ENCODE data around the gene ATRNL1. TPM values are rescaled to one million over a fixed set of nuclear protein-coding genes. Genes with fewer than 3 reads are reported as not detected.

Gene ATRNL1
- total RNA-seq, 1 donor from 2014 or later, result 16.4 TPM

DNA sequence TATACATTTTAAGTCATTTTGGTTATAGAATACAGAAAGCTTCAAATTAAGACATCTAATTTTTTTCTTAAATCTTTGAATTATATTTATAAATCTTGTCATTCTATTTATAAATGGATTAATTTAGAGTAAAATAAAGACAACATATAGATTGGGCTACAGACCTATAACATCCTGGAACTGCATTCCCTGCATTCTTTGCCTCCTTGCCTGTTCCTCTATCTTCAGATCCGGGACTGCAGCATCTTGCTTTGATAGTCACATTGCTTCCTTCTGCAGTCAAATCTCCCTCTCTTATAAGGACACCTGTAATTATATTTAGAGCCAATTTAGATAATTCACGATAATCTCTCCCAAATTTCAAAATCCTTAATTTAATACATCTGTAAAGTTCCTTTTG, 64.2 kb downstream of the ATRNL1 start:
- no peaks in the 10 kb centered on the region for H3K9me3 Mint-ChIP-seq
- no peaks in the 10 kb centered on the region for H3K9me3 ChIP-seq (ENCODE audit: low read depth)
- no peaks in the 10 kb centered on the region for H4K20me1 ChIP-seq (ENCODE audit: low read depth)
- no peak overlapping the region for H3K4me2 ChIP-seq
- H3K79me2 ChIP-seq (ENCODE audit: low read depth), result no peaks in the 10 kb centered on the region
- no peak overlapping the region for H3K27ac ChIP-seq
- no peak overlapping the region for H2AFZ ChIP-seq (replicated peaks)
- H3K36me3 Mint-ChIP-seq, result peaks cover 5% of the 10 kb centered on the region
- H3K27me3 Mint-ChIP-seq (ENCODE audit: insufficient read depth, low read depth), result no peaks in the 10 kb centered on the region
- no peak overlapping the region for H3K9ac ChIP-seq
- no peaks in the 10 kb centered on the region for H3K27me3 ChIP-seq
- TF ChIP-seq EZH2phosphoT487 (IDR thresholded peaks at IDR 0.05) (no peak), EZH2 (IDR thresholded peaks at IDR 0.05) (no peak)
- TF ChIP-seq, protein P1, sequence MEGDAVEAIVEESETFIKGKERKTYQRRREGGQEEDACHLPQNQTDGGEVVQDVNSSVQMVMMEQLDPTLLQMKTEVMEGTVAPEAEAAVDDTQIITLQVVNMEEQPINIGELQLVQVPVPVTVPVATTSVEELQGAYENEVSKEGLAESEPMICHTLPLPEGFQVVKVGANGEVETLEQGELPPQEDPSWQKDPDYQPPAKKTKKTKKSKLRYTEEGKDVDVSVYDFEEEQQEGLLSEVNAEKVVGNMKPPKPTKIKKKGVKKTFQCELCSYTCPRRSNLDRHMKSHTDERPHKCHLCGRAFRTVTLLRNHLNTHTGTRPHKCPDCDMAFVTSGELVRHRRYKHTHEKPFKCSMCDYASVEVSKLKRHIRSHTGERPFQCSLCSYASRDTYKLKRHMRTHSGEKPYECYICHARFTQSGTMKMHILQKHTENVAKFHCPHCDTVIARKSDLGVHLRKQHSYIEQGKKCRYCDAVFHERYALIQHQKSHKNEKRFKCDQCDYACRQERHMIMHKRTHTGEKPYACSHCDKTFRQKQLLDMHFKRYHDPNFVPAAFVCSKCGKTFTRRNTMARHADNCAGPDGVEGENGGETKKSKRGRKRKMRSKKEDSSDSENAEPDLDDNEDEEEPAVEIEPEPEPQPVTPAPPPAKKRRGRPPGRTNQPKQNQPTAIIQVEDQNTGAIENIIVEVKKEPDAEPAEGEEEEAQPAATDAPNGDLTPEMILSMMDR (IDR thresholded peaks at IDR 0.05), result no peak
- no peak overlapping the region for H3K4me3 Mint-ChIP-seq
- no peak overlapping the region for H3K27ac Mint-ChIP-seq
- no peak overlapping the region for H3K4me3 ChIP-seq
- no peaks in the 10 kb centered on the region for H3F3A ChIP-seq (ENCODE audit: low read depth)
- H3K36me3 ChIP-seq, result no peaks in the 10 kb centered on the region
- DNase-seq (ENCODE audit: low spot score), result no peak
- H3K4me1 ChIP-seq, result no peaks in the 10 kb centered on the region
- no peaks in the 10 kb centered on the region for H3K4me1 Mint-ChIP-seq

DNA sequence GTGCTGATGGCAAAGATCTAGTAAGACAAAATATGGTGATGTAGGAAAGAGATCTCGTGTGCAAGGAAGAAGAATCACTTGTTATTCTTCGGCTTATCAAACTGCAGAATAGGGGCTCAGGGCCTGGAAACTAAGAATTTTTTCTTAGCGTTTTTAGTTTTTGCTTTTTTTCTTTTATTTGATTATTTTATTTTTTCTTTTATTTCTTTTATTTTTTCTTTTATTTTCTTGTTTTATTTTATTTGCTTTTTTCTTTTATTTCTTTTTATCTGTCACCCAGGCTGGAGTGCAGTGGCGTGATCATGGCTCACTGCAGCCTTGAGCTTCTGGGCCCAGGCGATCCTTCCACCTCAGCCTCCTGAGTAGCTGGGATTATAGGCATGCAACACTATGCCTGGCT, 70.0 kb downstream of the ATRNL1 start:
- Histone ChIP-seq H3K4me3 (no peak overlapping the region), H3K27me3 (no peaks in the 10 kb centered on the region), H3K36me3 (no peaks in the 10 kb centered on the region), H3K9ac (no peak overlapping the region), H2AFZ (replicated peaks) (no peak overlapping the region), H3K9me3 (ENCODE audit: low read depth) (no peaks in the 10 kb centered on the region), H3K4me2 (no peak overlapping the region), H3F3A (ENCODE audit: low read depth) (no peaks in the 10 kb centered on the region), H3K27ac (no peak overlapping the region), H3K4me1 (no peaks in the 10 kb centered on the region), H4K20me1 (ENCODE audit: low read depth) (no peaks in the 10 kb centered on the region), H3K79me2 (ENCODE audit: low read depth) (no peaks in the 10 kb centered on the region)
- no peak for DNase-seq (ENCODE audit: low spot score)
- Mint-ChIP-seq H3K4me3 (no peak overlapping the region), H3K36me3 (peaks cover 15% of the 10 kb centered on the region), H3K4me1 (no peaks in the 10 kb centered on the region), H3K27me3 (ENCODE audit: insufficient read depth, low read depth) (no peaks in the 10 kb centered on the region), H3K9me3 (no peaks in the 10 kb centered on the region), H3K27ac (no peak overlapping the region)
- no peak for TF ChIP-seq EZH2phosphoT487 (IDR thresholded peaks at IDR 0.05)

DNA sequence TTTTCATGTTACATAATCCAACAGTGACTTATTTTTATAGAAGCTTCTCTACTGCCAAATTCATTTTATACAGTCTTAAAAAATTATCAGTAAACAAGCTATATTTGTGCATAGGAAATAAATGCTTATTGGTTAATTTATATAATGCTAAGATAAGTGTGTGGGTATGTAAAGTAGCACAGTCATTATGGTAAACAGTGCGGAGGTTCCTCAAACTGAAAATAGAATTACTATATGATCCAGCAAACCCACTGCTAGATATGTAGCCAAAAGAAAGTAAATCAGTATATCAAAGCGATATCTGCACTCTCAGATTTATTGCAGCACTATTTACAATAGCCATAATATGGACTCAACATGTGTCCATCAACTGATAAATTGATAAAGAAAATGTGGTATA, 71.1 kb downstream of the ATRNL1 start:
- no peak for TF ChIP-seq EZH2 (IDR thresholded peaks at IDR 0.05)
- no peak for TF ChIP-seq EZH2phosphoT487 (IDR thresholded peaks at IDR 0.05)
- TF ChIP-seq, protein P1 (IDR thresholded peaks at IDR 0.05), result no peak
- no peaks in the 10 kb centered on the region for H3K27me3 Mint-ChIP-seq (ENCODE audit: insufficient read depth, low read depth)
- H3K27ac Mint-ChIP-seq, result no peak overlapping the region
- Histone ChIP-seq H3K9ac (no peak overlapping the region), H2AFZ (replicated peaks) (no peak overlapping the region), H3K4me3 (no peak overlapping the region), H3F3A (ENCODE audit: low read depth) (no peaks in the 10 kb centered on the region), H3K9me3 (ENCODE audit: low read depth) (no peaks in the 10 kb centered on the region), H3K4me2 (no peak overlapping the region), H3K79me2 (ENCODE audit: low read depth) (no peaks in the 10 kb centered on the region), H3K27ac (no peak overlapping the region), H3K27me3 (no peaks in the 10 kb centered on the region), H4K20me1 (ENCODE audit: low read depth) (no peaks in the 10 kb centered on the region), H3K4me1 (no peaks in the 10 kb centered on the region), H3K36me3 (no peaks in the 10 kb centered on the region)
- peaks cover 15% of the 10 kb centered on the region for H3K36me3 Mint-ChIP-seq
- H3K4me3 Mint-ChIP-seq, result no peak overlapping the region
- H3K9me3 Mint-ChIP-seq, result no peaks in the 10 kb centered on the region
- H3K4me1 Mint-ChIP-seq, result no peaks in the 10 kb centered on the region
- DNase-seq (ENCODE audit: low spot score), result no peak

DNA sequence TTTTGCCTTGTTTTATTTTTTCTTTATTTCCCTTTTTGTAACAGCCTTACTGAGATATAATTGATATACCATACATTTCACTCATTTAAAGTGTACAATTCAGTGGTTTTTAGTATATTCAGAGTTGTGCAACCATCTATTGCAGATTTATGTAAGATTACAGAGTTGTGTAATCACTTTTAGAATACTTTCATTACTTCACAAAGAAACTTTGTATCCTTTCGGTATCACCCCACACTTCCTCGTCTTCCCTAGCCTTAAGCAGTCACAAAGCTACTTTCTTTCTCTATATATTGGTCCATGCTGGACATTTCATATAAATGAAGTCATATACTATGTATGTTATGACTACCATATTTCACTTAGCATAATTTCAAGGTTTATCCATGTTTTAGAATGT, 74.6 kb downstream of the ATRNL1 start:
- TF ChIP-seq EZH2 (IDR thresholded peaks at IDR 0.05) (no peak), EZH2phosphoT487 (IDR thresholded peaks at IDR 0.05) (no peak)
- TF ChIP-seq, protein P1 (IDR thresholded peaks at IDR 0.05), result no peak
- H3K4me3 Mint-ChIP-seq, result no peak overlapping the region
- no peak for DNase-seq (ENCODE audit: low spot score)
- H3K9me3 Mint-ChIP-seq, result no peaks in the 10 kb centered on the region
- Histone ChIP-seq H3K4me1 (no peaks in the 10 kb centered on the region), H3K27ac (no peak overlapping the region), H3K36me3 (no peaks in the 10 kb centered on the region), H3K9me3 (ENCODE audit: low read depth) (no peaks in the 10 kb centered on the region), H3F3A (ENCODE audit: low read depth) (no peaks in the 10 kb centered on the region), H3K9ac (no peak overlapping the region), H3K4me3 (no peak overlapping the region), H2AFZ (replicated peaks) (no peak overlapping the region), H3K79me2 (ENCODE audit: low read depth) (no peaks in the 10 kb centered on the region), H4K20me1 (ENCODE audit: low read depth) (no peaks in the 10 kb centered on the region), H3K4me2 (no peak overlapping the region), H3K27me3 (no peaks in the 10 kb centered on the region)
- no peaks in the 10 kb centered on the region for H3K4me1 Mint-ChIP-seq
- H3K36me3 Mint-ChIP-seq, result peaks cover 13% of the 10 kb centered on the region
- no peaks in the 10 kb centered on the region for H3K27me3 Mint-ChIP-seq (ENCODE audit: insufficient read depth, low read depth)
- no peak overlapping the region for H3K27ac Mint-ChIP-seq
